ENCODE results near the gene KSR1. TPM values are rescaled to one million over a fixed set of nuclear protein-coding genes. Genes with fewer than 3 reads are reported as not detected.

The KSR1 gene
- total RNA-seq, 2 experiments from 2014 or later, result 19.4 to 25.3 TPM

DNA sequence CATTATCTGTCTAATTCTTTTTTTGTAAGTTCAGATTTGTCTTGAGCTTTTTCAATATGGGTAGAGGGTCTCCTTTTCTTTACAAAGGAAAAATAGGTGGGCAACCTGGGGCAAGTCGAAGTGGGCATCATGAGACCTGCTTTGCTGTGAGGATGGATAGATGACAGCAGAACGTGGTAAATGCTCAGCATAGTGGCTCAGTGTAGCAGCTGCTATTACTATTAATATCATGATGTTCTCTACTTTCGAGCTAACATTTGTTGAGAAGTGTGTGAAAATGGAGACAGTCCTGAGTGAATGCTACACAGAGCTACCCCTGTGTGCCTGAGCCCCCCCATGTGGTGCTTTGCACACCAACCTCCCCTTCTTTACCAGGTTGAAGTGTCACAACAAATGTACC is 135.7 kb downstream of the KSR1 start:
- H3K36me3 Mint-ChIP-seq (ENCODE audit: low read depth), result peaks cover 33% of the 10 kb centered on the region
- H3K27me3 Mint-ChIP-seq, result no peaks in the 10 kb centered on the region
- no peak for DNase-seq
- peaks cover 16% of the 10 kb centered on the region for H3K36me3 ChIP-seq (ENCODE audit: insufficient read depth, low read length)
- H3K27ac ChIP-seq (ENCODE audit: low read depth in 1 of 2, low read length in 2 of 2), result no peak overlapping the region
- H3K9me3 ChIP-seq (ENCODE audit: control insufficient read depth in 1 of 2, insufficient read depth in 1 of 2, low read length in 2 of 2), result no peaks in the 10 kb centered on the region
- intact Hi-C loops (cut with DNase I, micrococcal nuclease), result no loop called here
- TF ChIP-seq, protein P1, sequence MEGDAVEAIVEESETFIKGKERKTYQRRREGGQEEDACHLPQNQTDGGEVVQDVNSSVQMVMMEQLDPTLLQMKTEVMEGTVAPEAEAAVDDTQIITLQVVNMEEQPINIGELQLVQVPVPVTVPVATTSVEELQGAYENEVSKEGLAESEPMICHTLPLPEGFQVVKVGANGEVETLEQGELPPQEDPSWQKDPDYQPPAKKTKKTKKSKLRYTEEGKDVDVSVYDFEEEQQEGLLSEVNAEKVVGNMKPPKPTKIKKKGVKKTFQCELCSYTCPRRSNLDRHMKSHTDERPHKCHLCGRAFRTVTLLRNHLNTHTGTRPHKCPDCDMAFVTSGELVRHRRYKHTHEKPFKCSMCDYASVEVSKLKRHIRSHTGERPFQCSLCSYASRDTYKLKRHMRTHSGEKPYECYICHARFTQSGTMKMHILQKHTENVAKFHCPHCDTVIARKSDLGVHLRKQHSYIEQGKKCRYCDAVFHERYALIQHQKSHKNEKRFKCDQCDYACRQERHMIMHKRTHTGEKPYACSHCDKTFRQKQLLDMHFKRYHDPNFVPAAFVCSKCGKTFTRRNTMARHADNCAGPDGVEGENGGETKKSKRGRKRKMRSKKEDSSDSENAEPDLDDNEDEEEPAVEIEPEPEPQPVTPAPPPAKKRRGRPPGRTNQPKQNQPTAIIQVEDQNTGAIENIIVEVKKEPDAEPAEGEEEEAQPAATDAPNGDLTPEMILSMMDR (IDR thresholded peaks at IDR 0.05), result no peak
- H3K4me1 ChIP-seq (ENCODE audit: insufficient read depth, low read length), result no peaks in the 10 kb centered on the region
- no peaks in the 10 kb centered on the region for H3K9me3 Mint-ChIP-seq
- no peaks in the 10 kb centered on the region for H3K27me3 ChIP-seq (ENCODE audit: control insufficient read depth in 1 of 2, insufficient read depth in 2 of 2, low read length in 2 of 2)
- no peak overlapping the region for H3K4me3 Mint-ChIP-seq
- no peak overlapping the region for H3K4me3 ChIP-seq (ENCODE audit: low read length)
- ChIA-PET POLR2A (no interaction called here), CTCF (no interaction called here)
- no peaks in the 10 kb centered on the region for H3K4me1 Mint-ChIP-seq (ENCODE audit: low read depth)
- no peak for ATAC-seq (ENCODE audit: poor library complexity)
- no peak overlapping the region for H3K27ac Mint-ChIP-seq

DNA sequence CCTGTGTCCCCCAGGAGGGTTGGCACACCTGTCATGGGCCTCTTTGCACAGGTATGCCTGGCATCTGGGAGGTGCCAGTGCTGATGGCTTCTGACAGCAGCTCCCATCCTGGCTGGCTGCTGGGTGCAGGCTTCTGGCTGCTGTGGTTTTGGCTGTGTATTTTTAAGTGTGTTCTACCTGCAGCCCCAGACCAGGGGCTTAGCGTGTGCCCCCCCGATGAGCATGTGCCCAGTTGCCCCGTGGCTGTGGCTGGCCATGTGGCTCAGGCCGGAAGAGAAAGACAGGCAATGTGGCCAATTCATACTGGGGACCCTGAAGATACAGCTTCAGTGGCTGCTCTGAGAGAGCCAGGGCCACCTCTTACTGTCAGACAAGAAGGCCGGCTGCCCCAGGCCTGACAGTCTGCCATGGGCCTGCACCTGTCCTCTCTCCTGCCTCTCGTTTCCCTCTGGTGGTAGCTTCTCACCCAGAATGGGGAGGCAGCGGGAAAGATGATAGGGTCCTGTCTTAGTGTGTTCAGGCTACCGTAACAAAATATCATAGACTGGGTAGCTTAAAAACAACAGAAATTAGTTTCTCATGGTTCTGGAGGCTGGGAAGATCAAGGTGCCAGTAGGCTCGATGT is 137.1 kb downstream of the KSR1 start:
- Histone ChIP-seq H3K27ac (ENCODE audit: low read depth in 1 of 2, low read length in 2 of 2) (no peak overlapping the region), H3K4me3 (ENCODE audit: low read length) (no peak overlapping the region), H3K36me3 (ENCODE audit: insufficient read depth, low read length) (peaks cover 11% of the 10 kb centered on the region), H3K9me3 (ENCODE audit: control insufficient read depth in 1 of 2, insufficient read depth in 1 of 2, low read length in 2 of 2) (no peaks in the 10 kb centered on the region), H3K4me1 (ENCODE audit: insufficient read depth, low read length) (no peaks in the 10 kb centered on the region), H3K27me3 (ENCODE audit: control insufficient read depth in 1 of 2, insufficient read depth in 2 of 2, low read length in 2 of 2) (no peaks in the 10 kb centered on the region)
- Mint-ChIP-seq H3K27ac (no peak overlapping the region), H3K36me3 (ENCODE audit: low read depth) (peaks cover 33% of the 10 kb centered on the region), H3K9me3 (no peaks in the 10 kb centered on the region), H3K4me3 (no peak overlapping the region), H3K4me1 (ENCODE audit: low read depth) (no peaks in the 10 kb centered on the region), H3K27me3 (no peaks in the 10 kb centered on the region)
- ChIA-PET POLR2A (no interaction called here), CTCF (interaction anchor here (1.0 kb wide), 1 partner anchor 244 kb away, joined by 3 read pairs; no protein-coding TSS in a partner anchor)
- DNase-seq, result no peak
- TF ChIP-seq, protein P1 (IDR thresholded peaks at IDR 0.05), result no peak
- ATAC-seq (ENCODE audit: poor library complexity), result no peak
- intact Hi-C loops (cut with DNase I, micrococcal nuclease), result no loop called here

DNA sequence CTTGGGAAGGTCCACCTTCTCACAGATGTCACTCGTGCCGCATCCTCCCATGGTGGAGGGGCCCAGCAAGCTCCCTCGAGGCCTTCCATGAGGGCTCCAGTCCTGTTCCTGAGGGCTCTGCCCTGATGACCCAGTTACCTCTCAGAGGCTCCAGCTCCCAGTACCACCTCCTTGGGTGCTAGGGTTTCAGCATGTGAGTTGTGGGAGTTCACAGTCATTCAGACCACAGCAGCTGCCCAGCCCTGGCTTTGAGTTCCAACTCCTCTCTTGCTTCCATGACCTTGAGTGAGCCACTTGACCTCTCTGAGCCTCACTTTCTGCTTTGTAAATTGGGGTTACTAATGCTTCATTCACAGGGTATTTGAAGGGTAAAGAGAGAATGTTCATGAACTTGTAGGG is 137.6 kb downstream of the KSR1 start:
- no peak overlapping the region for H3K4me3 Mint-ChIP-seq

More for the DNA sequence above, 137.6 kb downstream of the KSR1 start:
- CTCF ChIA-PET, result interaction anchor here (1.0 kb wide), 1 partner anchor 245 kb away, joined by 3 read pairs; no protein-coding TSS in a partner anchor
- peaks cover 33% of the 10 kb centered on the region for H3K36me3 Mint-ChIP-seq (ENCODE audit: low read depth)
- H3K4me1 Mint-ChIP-seq (ENCODE audit: low read depth), result no peaks in the 10 kb centered on the region
- Histone ChIP-seq H3K9me3 (ENCODE audit: control insufficient read depth in 1 of 2, insufficient read depth in 1 of 2, low read length in 2 of 2) (no peaks in the 10 kb centered on the region), H3K4me3 (ENCODE audit: low read length) (no peak overlapping the region), H3K4me1 (ENCODE audit: insufficient read depth, low read length) (no peaks in the 10 kb centered on the region), H3K27me3 (ENCODE audit: control insufficient read depth in 1 of 2, insufficient read depth in 2 of 2, low read length in 2 of 2) (no peaks in the 10 kb centered on the region), H3K36me3 (ENCODE audit: insufficient read depth, low read length) (peaks cover 11% of the 10 kb centered on the region), H3K27ac (ENCODE audit: low read depth in 1 of 2, low read length in 2 of 2) (no peak overlapping the region)
- no peaks in the 10 kb centered on the region for H3K9me3 Mint-ChIP-seq
- no peaks in the 10 kb centered on the region for H3K27me3 Mint-ChIP-seq
- POLR2A ChIA-PET, result interaction anchor here (0.5 kb wide), 1 partner anchor 182 kb away, joined by 3 read pairs; no protein-coding TSS in a partner anchor
- ATAC-seq (ENCODE audit: poor library complexity), result no peak
- intact Hi-C loops (cut with DNase I, micrococcal nuclease), result no loop called here
- DNase-seq, result no peak
- H3K27ac Mint-ChIP-seq, result no peak overlapping the region
- TF ChIP-seq, protein P1 (IDR thresholded peaks at IDR 0.05), result no peak
